ENCODE results near the gene GALNS. TPM values are rescaled to one million over a fixed set of nuclear protein-coding genes. Genes with fewer than 3 reads are reported as not detected.

Gene GALNS
- total RNA-seq, 1 experiment from 2014 or later = 81.6 TPM

- TF ChIP-seq REST (IDR thresholded peaks at IDR 0.05; ENCODE audit: insufficient read depth in 1 of 2, low read depth in 2 of 2, low read length in 1 of 2) = no peak
- TF ChIP-seq TCF7L2 (IDR thresholded peaks at IDR 0.05; ENCODE audit: low read depth, low read length) = no peak
- TF ChIP-seq POLR2AphosphoS5 (IDR thresholded peaks at IDR 0.05; ENCODE audit: low read depth, low read length) = no peak
- TF ChIP-seq SIN3A (IDR thresholded peaks at IDR 0.05; ENCODE audit: borderline replicate concordance, insufficient read depth, low read depth, low read length) = no peak
- no peak for TF ChIP-seq CTCF (IDR thresholded peaks at IDR 0.05)
- POLR2A ChIA-PET = no interaction called here
- Histone ChIP-seq H3K4me1 (ENCODE audit: control insufficient read depth, insufficient read depth, low read length) (no peaks in the 10 kb centered on the region), H3K4me3 (ENCODE audit: low read depth in 2 of 2, low read length in 2 of 2) (no peak overlapping the region), H3K9me3 (ENCODE audit: control insufficient read depth, insufficient read depth, low read depth, low read length) (no peaks in the 10 kb centered on the region), H3K27ac (ENCODE audit: low read length) (no peak overlapping the region), H3K36me3 (ENCODE audit: control insufficient read depth, insufficient read depth, low read length) (peaks cover 2% of the 10 kb centered on the region; the same call in 1 of the 2 replicates), H3K27me3 (ENCODE audit: control insufficient read depth, insufficient read depth, low read length) (no peaks in the 10 kb centered on the region)
- in situ Hi-C loops (cut with HindIII; ENCODE audit: low pct_unique_long_range_greater_than_20kb, low sequenced_read_pairs) = no loop called here
- intact Hi-C loops (cut with micrococcal nuclease; ENCODE audit: unreplicated experiment) = no loop called here
- CTCF ChIA-PET = no interaction called here
- DNase-seq (ENCODE audit: low read depth, low spot score) (no peak), ATAC-seq (no peak)
- BruUV-seq (replicated peaks) = no TSS peak
Observed at GRCh38 chr16:88834670-88835069, 22.1 kb downstream of the GALNS start.

DNA sequence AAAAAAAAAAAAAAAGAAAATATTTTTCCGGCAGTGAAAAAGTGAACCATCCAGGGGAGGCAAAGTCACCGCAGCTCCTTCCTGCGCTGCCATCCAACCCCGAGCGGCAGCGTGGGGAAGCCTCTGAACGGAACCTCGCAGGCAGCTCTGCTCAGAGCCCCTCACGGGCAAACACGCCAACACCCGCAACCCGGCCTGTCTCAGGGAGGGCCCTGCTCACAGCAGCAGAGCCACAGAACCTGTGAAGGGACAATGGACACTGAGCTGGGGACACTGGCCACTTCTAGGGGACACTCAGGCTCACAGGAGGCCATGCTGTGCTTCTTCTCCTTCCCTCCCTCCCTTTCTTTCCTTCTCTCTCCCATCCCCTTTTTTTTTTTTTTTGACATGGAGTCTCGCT, 23.7 kb downstream of the GALNS start:
- POLR2A ChIA-PET = interaction anchor here (0.6 kb wide), 1 partner anchor 103 kb away, joined by 10 read pairs; no protein-coding TSS in a partner anchor
- peaks cover 2% of the 10 kb centered on the region; the same call in 1 of the 2 replicates for H3K36me3 ChIP-seq (ENCODE audit: control insufficient read depth, insufficient read depth, low read length)

More for the DNA sequence above, 23.7 kb downstream of the GALNS start:
- Histone ChIP-seq H3K9me3 (ENCODE audit: control insufficient read depth, insufficient read depth, low read depth, low read length) (no peaks in the 10 kb centered on the region), H3K27me3 (ENCODE audit: control insufficient read depth, insufficient read depth, low read length) (no peaks in the 10 kb centered on the region), H3K27ac (ENCODE audit: low read length) (no peak overlapping the region), H3K4me3 (ENCODE audit: low read depth in 2 of 2, low read length in 2 of 2) (no peak overlapping the region), H3K4me1 (ENCODE audit: control insufficient read depth, insufficient read depth, low read length) (no peaks in the 10 kb centered on the region)
- CTCF ChIA-PET = no interaction called here
- in situ Hi-C loops (cut with HindIII; ENCODE audit: low pct_unique_long_range_greater_than_20kb, low sequenced_read_pairs) (no loop called here), intact Hi-C loops (cut with micrococcal nuclease; ENCODE audit: unreplicated experiment) (no loop called here)
- DNase-seq (ENCODE audit: low read depth, low spot score) (no peak), ATAC-seq (no peak)
- BruUV-seq (replicated peaks) = no TSS peak
- no peak for TF ChIP-seq REST (IDR thresholded peaks at IDR 0.05; ENCODE audit: insufficient read depth in 1 of 2, low read depth in 2 of 2, low read length in 1 of 2)
- TF ChIP-seq TCF7L2 (IDR thresholded peaks at IDR 0.05; ENCODE audit: low read depth, low read length) = no peak
- TF ChIP-seq POLR2AphosphoS5 (IDR thresholded peaks at IDR 0.05; ENCODE audit: low read depth, low read length) = no peak
- TF ChIP-seq SIN3A (IDR thresholded peaks at IDR 0.05; ENCODE audit: borderline replicate concordance, insufficient read depth, low read depth, low read length) = no peak
- no peak for TF ChIP-seq CTCF (IDR thresholded peaks at IDR 0.05)

Measured in Panc1 (cell line).